HepG2 (cell line): ENCODE results near the gene RNU6-1. TPM values are rescaled to one million over a fixed set of nuclear protein-coding genes. Genes with fewer than 3 reads are reported as not detected.

Experiments used
- ARID5B ChIP-seq: IDR thresholded peaks from 2 replicates; pipeline ENCODE4 v1.4.0; 2020; ENCODE audit warnings: mild to moderate bottlenecking, missing genetic modification reagents
- FOXK2 ChIP-seq: fragments of 450-650 bp; IDR thresholded peaks from 2 replicates; pipeline ENCODE4 v1.6.1; 2016
- GATAD2A ChIP-seq: IDR thresholded peaks from 2 replicates; pipeline ENCODE4 v1.6.1; 2016
- HMGXB4 ChIP-seq, 2 experiments: sonication (generic) in 1 of 2; formaldehyde crosslinking in 1 of 2; IDR thresholded peaks; 2 replicates each; pipeline versions ENCODE4 v1.4.0 to v1.6.1; 2018 to 2020; ENCODE audit warnings: missing genetic modification reagents in 2 of 2, borderline replicate concordance in 1 of 2, low read depth in 1 of 2, mild to moderate bottlenecking in 1 of 2, missing biosample characterization in 1 of 2
- IKZF4 ChIP-seq: sonication (generic); formaldehyde crosslinking; IDR thresholded peaks from 2 replicates; pipeline ENCODE4 v1.5.1; 2020; ENCODE audit warnings: borderline replicate concordance, mild to moderate bottlenecking, low read depth, missing genetic modification reagents; ENCODE audit errors: not compliant biosample characterization
- MYNN ChIP-seq: sonication (generic); formaldehyde crosslinking; IDR thresholded peaks from 2 replicates; pipeline ENCODE4 v1.4.0; 2020; ENCODE audit warnings: mild to moderate bottlenecking, low read depth, missing genetic modification reagents
- ONECUT2 ChIP-seq: sonication (generic); formaldehyde crosslinking; IDR thresholded peaks from 2 replicates; pipeline ENCODE4 v1.4.0; 2020; ENCODE audit warnings: missing genetic modification reagents
- POLR2A ChIP-seq, 2 experiments: IDR thresholded peaks; 2 replicates each; pipeline ENCODE4 v1.6.1; 2011; ENCODE audit warnings: low read depth in 2 of 2, low read length in 2 of 2, mild to moderate bottlenecking in 1 of 2, moderate library complexity in 1 of 2; ENCODE audit not compliant: insufficient read depth in 1 of 2
- SMARCC2 ChIP-seq: fragments of 450-650 bp; IDR thresholded peaks from 2 replicates; pipeline ENCODE4 v1.6.1; 2017; ENCODE audit warnings: antibody characterized with exemption, mild to moderate bottlenecking
- TCF12 ChIP-seq, 2 experiments: fragments of 450-650 bp in 1 of 2; sonication (generic) in 1 of 2; formaldehyde crosslinking in 1 of 2; IDR thresholded peaks; 2 replicates each; pipeline versions ENCODE4 v1.6.1 to v1.8.0; 2017 to 2022; ENCODE audit warnings: antibody characterized with exemption in 1 of 2, mild to moderate bottlenecking in 1 of 2, missing genetic modification reagents in 1 of 2, moderate library complexity in 1 of 2
- XRCC5 ChIP-seq: fragments of 200-400 bp; formaldehyde crosslinking; optimal IDR thresholded peaks from 2 replicates; pipeline ENCODE3; 2017; ENCODE audit warnings: mild to moderate bottlenecking, low read length
- ZMYM4 ChIP-seq: sonication (generic); formaldehyde crosslinking; IDR thresholded peaks from 2 replicates; pipeline ENCODE4 v1.8.1; 2023; ENCODE audit warnings: mild to moderate bottlenecking, missing genetic modification reagents
- ZNF329 ChIP-seq: sonication (generic); formaldehyde crosslinking; IDR thresholded peaks from 2 replicates; pipeline ENCODE4 v1.9.0; 2021; ENCODE audit warnings: low read depth, mild to moderate bottlenecking, missing genetic modification reagents
- polyA plus RNA-seq, 8 experiments: library from polyadenylated mRNA; depleted of rRNA in 3 of 8; stranded (reverse) in 7 of 8; unstranded in 1 of 8; fragments of >200 nt; fragmentation: Illumina TruSeq in 4 of 8; extraction: Trizol in 4 of 8; gene quantifications; 2 replicates each; pipeline versions ENCODE4 v1.2.1 to v1.2.3, GENCODE V29; 2011 to 2016; ENCODE audit warnings: low read depth in 4 of 8, missing spikeins in 1 of 8, mixed read lengths in 1 of 8; ENCODE audit not compliant: insufficient read depth in 1 of 8
- total RNA-seq, 5 experiments: library from RNA; depleted of rRNA; stranded (reverse); fragments of >200 nt; fragmentation: Illumina TruSeq; extraction: Trizol; gene quantifications; 2 replicates each; pipeline ENCODE4 v1.2.3, GENCODE V29; 2016; ENCODE audit warnings: low read depth in 1 of 5
- TF ChIP-seq, protein P1 (sequence below): IDR thresholded peaks from 2 replicates; pipeline ENCODE4 v1.6.1; 2016; ENCODE audit warnings: missing genetic modification reagents, missing compliant biosample characterization
- TF ChIP-seq, protein P2 (sequence below): IDR thresholded peaks from 2 replicates; pipeline ENCODE4 v1.6.1; 2012; ENCODE audit warnings: inconsistent platforms
- TF ChIP-seq, protein P3 (sequence below): sonication (generic); formaldehyde crosslinking; IDR thresholded peaks from 2 replicates; pipeline ENCODE4 v1.8.1; 2023; ENCODE audit warnings: mild to moderate bottlenecking, missing genetic modification reagents
- TF ChIP-seq, protein P4 (sequence below): IDR thresholded peaks from 2 replicates; pipeline ENCODE4 v1.6.1; 2016; ENCODE audit warnings: missing compliant biosample characterization, missing genetic modification reagents, borderline replicate concordance
- TF ChIP-seq, protein P5 (sequence below): sonication (generic); formaldehyde crosslinking; IDR thresholded peaks from 2 replicates; pipeline ENCODE4 v1.4.0; 2020; ENCODE audit warnings: missing genetic modification reagents, borderline replicate concordance

Gene RNU6-1
- total and polyA plus RNA-seq, 2 of the 13 experiments (the other 11 are each of a cell fraction or from before 2014, with no cell fraction given) = under 0.01 TPM; not detected in 1

GRCh38 chr15:67854358-67854757, 14.5 kb upstream of the RNU6-1 start (continued):
- TF ChIP-seq HMGXB4 (CRISPR knock-in tag; IDR thresholded peaks at IDR 0.05; ENCODE audit: borderline replicate concordance in 1 of 2, low read depth in 1 of 2) (0 out of 4 replicates have a peak, but pooled peaks of 1 of the 2 experiments have one; percentile 27), TCF12 (IDR thresholded peaks at IDR 0.05) (no peak), TCF12 (CRISPR knock-in tag; IDR thresholded peaks at IDR 0.05) (no peak), ZMYM4 (CRISPR knock-in tag) (peak; percentile 50; the same call in 1 of the 2 replicates), POLR2A (IDR thresholded peaks at IDR 0.05; ENCODE audit: insufficient read depth in 1 of 2, low read depth in 2 of 2, low read length in 2 of 2) (peak; percentile 46 to 71; a peak in 3 of 4 replicates), GATAD2A (CRISPR knock-in tag) (peak; percentile 58; the same call in 1 of the 2 replicates), MYNN (no peak), ONECUT2 (CRISPR knock-in tag) (no peak), ARID5B (CRISPR knock-in tag) (peak; percentile 54), FOXK2 (no peak), IKZF4 (CRISPR knock-in tag) (no peak), XRCC5 (peak; percentile 21), SMARCC2 (no peak), ZNF329 (CRISPR knock-in tag) (no peak)
- TF ChIP-seq, protein P1, sequence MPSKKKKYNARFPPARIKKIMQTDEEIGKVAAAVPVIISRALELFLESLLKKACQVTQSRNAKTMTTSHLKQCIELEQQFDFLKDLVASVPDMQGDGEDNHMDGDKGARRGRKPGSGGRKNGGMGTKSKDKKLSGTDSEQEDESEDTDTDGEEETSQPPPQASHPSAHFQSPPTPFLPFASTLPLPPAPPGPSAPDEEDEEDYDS (CRISPR knock-in tag) = peak; percentile 63
- TF ChIP-seq, protein P2, sequence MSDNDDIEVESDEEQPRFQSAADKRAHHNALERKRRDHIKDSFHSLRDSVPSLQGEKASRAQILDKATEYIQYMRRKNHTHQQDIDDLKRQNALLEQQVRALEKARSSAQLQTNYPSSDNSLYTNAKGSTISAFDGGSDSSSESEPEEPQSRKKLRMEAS = peak; percentile 53
- TF ChIP-seq, protein P3, sequence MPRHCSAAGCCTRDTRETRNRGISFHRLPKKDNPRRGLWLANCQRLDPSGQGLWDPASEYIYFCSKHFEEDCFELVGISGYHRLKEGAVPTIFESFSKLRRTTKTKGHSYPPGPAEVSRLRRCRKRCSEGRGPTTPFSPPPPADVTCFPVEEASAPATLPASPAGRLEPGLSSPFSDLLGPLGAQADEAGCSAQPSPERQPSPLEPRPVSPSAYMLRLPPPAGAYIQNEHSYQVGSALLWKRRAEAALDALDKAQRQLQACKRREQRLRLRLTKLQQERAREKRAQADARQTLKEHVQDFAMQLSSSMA (CRISPR knock-in tag) = 0 out of 2 replicates have a peak, but pooled peaks have one; percentile 22
- TF ChIP-seq, protein P4, sequence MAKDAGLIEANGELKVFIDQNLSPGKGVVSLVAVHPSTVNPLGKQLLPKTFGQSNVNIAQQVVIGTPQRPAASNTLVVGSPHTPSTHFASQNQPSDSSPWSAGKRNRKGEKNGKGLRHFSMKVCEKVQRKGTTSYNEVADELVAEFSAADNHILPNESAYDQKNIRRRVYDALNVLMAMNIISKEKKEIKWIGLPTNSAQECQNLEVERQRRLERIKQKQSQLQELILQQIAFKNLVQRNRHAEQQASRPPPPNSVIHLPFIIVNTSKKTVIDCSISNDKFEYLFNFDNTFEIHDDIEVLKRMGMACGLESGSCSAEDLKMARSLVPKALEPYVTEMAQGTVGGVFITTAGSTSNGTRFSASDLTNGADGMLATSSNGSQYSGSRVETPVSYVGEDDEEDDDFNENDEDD (CRISPR knock-in tag) = 0 out of 2 replicates have a peak, but pooled peaks have one; percentile 26
- TF ChIP-seq, protein P5, sequence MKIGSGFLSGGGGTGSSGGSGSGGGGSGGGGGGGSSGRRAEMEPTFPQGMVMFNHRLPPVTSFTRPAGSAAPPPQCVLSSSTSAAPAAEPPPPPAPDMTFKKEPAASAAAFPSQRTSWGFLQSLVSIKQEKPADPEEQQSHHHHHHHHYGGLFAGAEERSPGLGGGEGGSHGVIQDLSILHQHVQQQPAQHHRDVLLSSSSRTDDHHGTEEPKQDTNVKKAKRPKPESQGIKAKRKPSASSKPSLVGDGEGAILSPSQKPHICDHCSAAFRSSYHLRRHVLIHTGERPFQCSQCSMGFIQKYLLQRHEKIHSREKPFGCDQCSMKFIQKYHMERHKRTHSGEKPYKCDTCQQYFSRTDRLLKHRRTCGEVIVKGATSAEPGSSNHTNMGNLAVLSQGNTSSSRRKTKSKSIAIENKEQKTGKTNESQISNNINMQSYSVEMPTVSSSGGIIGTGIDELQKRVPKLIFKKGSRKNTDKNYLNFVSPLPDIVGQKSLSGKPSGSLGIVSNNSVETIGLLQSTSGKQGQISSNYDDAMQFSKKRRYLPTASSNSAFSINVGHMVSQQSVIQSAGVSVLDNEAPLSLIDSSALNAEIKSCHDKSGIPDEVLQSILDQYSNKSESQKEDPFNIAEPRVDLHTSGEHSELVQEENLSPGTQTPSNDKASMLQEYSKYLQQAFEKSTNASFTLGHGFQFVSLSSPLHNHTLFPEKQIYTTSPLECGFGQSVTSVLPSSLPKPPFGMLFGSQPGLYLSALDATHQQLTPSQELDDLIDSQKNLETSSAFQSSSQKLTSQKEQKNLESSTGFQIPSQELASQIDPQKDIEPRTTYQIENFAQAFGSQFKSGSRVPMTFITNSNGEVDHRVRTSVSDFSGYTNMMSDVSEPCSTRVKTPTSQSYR (CRISPR knock-in tag) = 0 out of 2 replicates have a peak, but pooled peaks have one; percentile 17
